ENCODE results near the gene LIPE.

The LIPE gene

GRCh38 chr19:42363614-42364346 is 63.4 kb downstream of the LIPE start:
- Mint-ChIP-seq H3K36me3 (ENCODE audit: low read depth) (peaks cover 17% of the 10 kb centered on the region), H3K27ac (no peak overlapping the region)

GRCh38 chr19:42362891-42363440 is 64.2 kb downstream of the LIPE start:
- Mint-ChIP-seq H3K9me3 (no peaks in the 10 kb centered on the region), H3K27me3 (no peaks in the 10 kb centered on the region), H3K36me3 (ENCODE audit: low read depth) (peaks cover 17% of the 10 kb centered on the region), H3K4me3 (no peak overlapping the region), H3K4me1 (ENCODE audit: low read depth) (peaks cover 8% of the 10 kb centered on the region), H3K27ac (no peak overlapping the region)

More at GRCh38 chr19:42363614-42364346, 63.4 kb downstream of the LIPE start:
- H3K4me3 Mint-ChIP-seq: no peak overlapping the region
- no peaks in the 10 kb centered on the region for H3K9me3 Mint-ChIP-seq
- no peaks in the 10 kb centered on the region for H3K27me3 Mint-ChIP-seq
- H3K4me1 Mint-ChIP-seq (ENCODE audit: low read depth): peaks cover 8% of the 10 kb centered on the region

GRCh38 chr19:42362342-42362741 is 64.8 kb downstream of the LIPE start:
- Mint-ChIP-seq H3K27ac (no peak overlapping the region), H3K36me3 (ENCODE audit: low read depth) (peaks cover 17% of the 10 kb centered on the region), H3K27me3 (no peaks in the 10 kb centered on the region), H3K9me3 (no peaks in the 10 kb centered on the region), H3K4me1 (ENCODE audit: low read depth) (peaks cover 8% of the 10 kb centered on the region), H3K4me3 (no peak overlapping the region)

- no peak overlapping the region for H3K4me3 Mint-ChIP-seq
- H3K9me3 Mint-ChIP-seq: no peaks in the 10 kb centered on the region
- H3K27me3 Mint-ChIP-seq: no peaks in the 10 kb centered on the region
- H3K4me1 Mint-ChIP-seq (ENCODE audit: low read depth): peaks cover 8% of the 10 kb centered on the region
- H3K27ac Mint-ChIP-seq: no peak overlapping the region
- H3K36me3 Mint-ChIP-seq (ENCODE audit: low read depth): peaks cover 17% of the 10 kb centered on the region
Measured at GRCh38 chr19:42361545-42361910, 65.7 kb downstream of the LIPE start.

- no peaks in the 10 kb centered on the region for H3K27me3 Mint-ChIP-seq
- peaks cover 17% of the 10 kb centered on the region for H3K36me3 Mint-ChIP-seq (ENCODE audit: low read depth)
- H3K4me1 Mint-ChIP-seq (ENCODE audit: low read depth): peaks cover 8% of the 10 kb centered on the region
Measured at GRCh38 chr19:42360787-42361544, 66.2 kb downstream of the LIPE start.

GRCh38 chr19:42357290-42357689 is 69.9 kb downstream of the LIPE start:
- peaks cover 4% of the 10 kb centered on the region for H3K36me3 Mint-ChIP-seq (ENCODE audit: low read depth)
- H3K9me3 Mint-ChIP-seq: no peaks in the 10 kb centered on the region
- H3K4me3 Mint-ChIP-seq: no peak overlapping the region
- no peaks in the 10 kb centered on the region for H3K27me3 Mint-ChIP-seq
- no peak overlapping the region for H3K27ac Mint-ChIP-seq
- no peaks in the 10 kb centered on the region for H3K4me1 Mint-ChIP-seq (ENCODE audit: low read depth)

More at GRCh38 chr19:42360787-42361544, 66.2 kb downstream of the LIPE start:
- H3K4me3 Mint-ChIP-seq: no peak overlapping the region
- H3K9me3 Mint-ChIP-seq: no peaks in the 10 kb centered on the region
- no peak overlapping the region for H3K27ac Mint-ChIP-seq

- H3K9me3 Mint-ChIP-seq: no peaks in the 10 kb centered on the region
- no peaks in the 10 kb centered on the region for H3K27me3 Mint-ChIP-seq
- H3K27ac Mint-ChIP-seq: no peak overlapping the region
- no peaks in the 10 kb centered on the region for H3K4me1 Mint-ChIP-seq (ENCODE audit: low read depth)
- H3K36me3 Mint-ChIP-seq (ENCODE audit: low read depth): peaks cover 4% of the 10 kb centered on the region
- no peak overlapping the region for H3K4me3 Mint-ChIP-seq
Measured at GRCh38 chr19:42356686-42357085, 70.5 kb downstream of the LIPE start.

GRCh38 chr19:42355896-42356295 is 71.3 kb downstream of the LIPE start:
- no peaks in the 10 kb centered on the region for H3K4me1 Mint-ChIP-seq (ENCODE audit: low read depth)
- no peaks in the 10 kb centered on the region for H3K9me3 Mint-ChIP-seq
- H3K36me3 Mint-ChIP-seq (ENCODE audit: low read depth): peaks cover 4% of the 10 kb centered on the region
- H3K4me3 Mint-ChIP-seq: no peak overlapping the region
- no peaks in the 10 kb centered on the region for H3K27me3 Mint-ChIP-seq
- H3K27ac Mint-ChIP-seq: no peak overlapping the region

GRCh38 chr19:42353341-42354015 is 73.7 kb downstream of the LIPE start:
- no peak overlapping the region for H3K4me3 Mint-ChIP-seq
- H3K27ac Mint-ChIP-seq: no peak overlapping the region

GRCh38 chr19:42352301-42353259 is 74.6 kb downstream of the LIPE start:
- Mint-ChIP-seq H3K4me3 (no peak overlapping the region), H3K9me3 (no peaks in the 10 kb centered on the region), H3K36me3 (ENCODE audit: low read depth) (no peaks in the 10 kb centered on the region), H3K27me3 (no peaks in the 10 kb centered on the region), H3K27ac (no peak overlapping the region), H3K4me1 (ENCODE audit: low read depth) (no peaks in the 10 kb centered on the region)

More at GRCh38 chr19:42353341-42354015, 73.7 kb downstream of the LIPE start:
- no peaks in the 10 kb centered on the region for H3K27me3 Mint-ChIP-seq
- H3K9me3 Mint-ChIP-seq: no peaks in the 10 kb centered on the region
- no peaks in the 10 kb centered on the region for H3K4me1 Mint-ChIP-seq (ENCODE audit: low read depth)
- no peaks in the 10 kb centered on the region for H3K36me3 Mint-ChIP-seq (ENCODE audit: low read depth)

Data from stimulated activated naive CD8-positive, alpha-beta T cell treated with anti-CD3 and anti-CD28 coated beads, Interleukin-15, Interleukin-2, amounts not matched to agents 100 ng/mL and 50 ng/mL, for 24 hours (primary cell).